Ovary (tissue), 9 donors: ENCODE data around the gene CACNA2D1. TPM values are rescaled to one million over a fixed set of nuclear protein-coding genes. Genes with fewer than 3 reads are reported as not detected.

Experiments used
- DNase-seq, 5 donors: peaks; one replicate each; pipeline ENCODE4 v3.0.0-alpha.2; 2019 to 2020
- H3K27ac ChIP-seq, 2 donors: fragments of 200-600 bp; one replicate each; pipeline versions ENCODE4 v1.5.1 to v1.8.0; 2019 to 2022
- H3K27me3 ChIP-seq: fragments of 200-600 bp; one replicate; pipeline ENCODE4 v1.8.0; 2022
- H3K36me3 ChIP-seq: fragments of 200-600 bp; sonication (generic); one replicate; pipeline ENCODE4 v1.5.1; 2019
- H3K4me1 ChIP-seq: one replicate; pipeline ENCODE4 v1.8.1; 2013; ENCODE audit warnings: mild to moderate bottlenecking, moderate library complexity; ENCODE audit not compliant: insufficient read depth
- H3K4me3 ChIP-seq: fragments of 200-600 bp; sonication (generic); one replicate; pipeline ENCODE4 v1.5.1; 2017
- H3K9me3 ChIP-seq, 2 donors: fragments of 200-600 bp in 1 of 2; sonication (generic) in 1 of 2; one replicate each; pipeline versions ENCODE4 v1.5.1 to v1.8.1; 2013 to 2019; ENCODE audit warnings: mild to moderate bottlenecking in 1 of 2, moderate library complexity in 1 of 2
- CTCF ChIP-seq, 3 donors: fragments of 450-650 bp in 2 of 3; fragments of 200-600 bp in 1 of 3; IDR thresholded peaks; one replicate each; pipeline versions ENCODE4 v1.5.1 to v1.8.0; 2016 to 2022; ENCODE audit warnings: antibody characterized with exemption in 3 of 3, mild to moderate bottlenecking in 1 of 3
- EP300 ChIP-seq: sonication (generic); formaldehyde crosslinking; IDR thresholded peaks from one replicate; pipeline ENCODE4 v1.6.1; 2017; ENCODE audit warnings: antibody characterized with exemption
- POLR2A ChIP-seq: fragments of 450-650 bp; IDR thresholded peaks from one replicate; pipeline ENCODE4 v1.6.1; 2017; ENCODE audit warnings: antibody characterized with exemption, mild to moderate bottlenecking, moderate library complexity
- WGBS, 3 donors: extraction: QIAGEN DNeasy Blood & Tissue Kit in 1 of 3; methylation state at CpG; one replicate each; pipeline versions ENCODE4 v1.1.5 to v1.1.7; 2013 to 2017; 5-methylcytosine and 5-hydroxymethylcytosine counted together
- intact Hi-C, 4 donors: fragments of 100-400 bp; cut with DNase I; formaldehyde crosslinking; loops; one replicate each; pipeline versions ENCODE4 v1.11.0 to v1.15.1; 2022 to 2023
- polyA plus RNA-seq, 2 donors: library from polyadenylated mRNA; stranded (reverse); fragments of 200-250 nt in 1 of 2; fragments of 350-450 nt in 1 of 2; fragmentation: Illumina TruSeq in 1 of 2; extraction: RNeasy Lipid Tissue Mini Kit (QIAGEN cat#74804) in 1 of 2; gene quantifications; one replicate each; pipeline ENCODE4 v1.2.3, GENCODE V29; 2013 to 2014
- total RNA-seq, 7 donors: library from RNA; depleted of rRNA in 2 of 7; stranded (reverse); fragments of >200 nt in 2 of 7; fragmentation: NEBNext Ultra II Directional in 3 of 7; extraction: Animal tissue kit (Norgen Biotek cat#: 25700) in 3 of 7; gene quantifications; one replicate each; pipeline versions ENCODE4 v1.1.0 to v1.2.4, GENCODE V29; 2016 to 2023
- donor health status: DM: no; HTN: no; CAD: no; lungs with moderate emphysema.
- donor health status: DM: no; HTN: no; CAD: no.
- donor health status: Bipolar disorder and iron deficiency.
- donor health status: DM: yes; HTN: yes; CAD: no.
- donor health status: DM: no; HTN: no; CAD: no.
- donor health status: DM: yes; HTN: yes; CAD: no.

The CACNA2D1 gene
- total and polyA plus RNA-seq, 9 donors = 6.6 to 34.2 (median 18.8) TPM

GRCh38 chr7:82464372-82464771 lies 20.8 kb upstream of the CACNA2D1 start:
- TF ChIP-seq CTCF (IDR thresholded peaks at IDR 0.05) (no peak), POLR2A (no peak), EP300 (no peak)
- intact Hi-C loops = no loop called here
- Histone ChIP-seq H3K4me3 (no peak overlapping the region), H3K27me3 (no peaks in the 10 kb centered on the region), H3K9me3 (no peaks in the 10 kb centered on the region), H3K4me1 (no peaks in the 10 kb centered on the region), H3K36me3 (no peaks in the 10 kb centered on the region), H3K27ac (no peak overlapping the region)
- WGBS, 3 donors = 97 to 99% (median 97%) methylated on average over 2 of the region's 2 CpGs
- DNase-seq = no peak

GRCh38 chr7:82455295-82455694 lies 11.7 kb upstream of the CACNA2D1 start:
- 74 to 82% (median 78%) methylated on average over 3 of the region's 3 CpGs for WGBS, 3 donors
- no peaks in the 10 kb centered on the region for H3K36me3 ChIP-seq
- intact Hi-C loops = no loop called here
- H3K9me3 ChIP-seq = no peaks in the 10 kb centered on the region
- no peaks in the 10 kb centered on the region for H3K4me1 ChIP-seq
- H3K4me3 ChIP-seq = no peak overlapping the region
- no peak overlapping the region for H3K27ac ChIP-seq
- no peaks in the 10 kb centered on the region for H3K27me3 ChIP-seq
- DNase-seq = no peak
- TF ChIP-seq POLR2A = no peak
- TF ChIP-seq EP300 = no peak
- TF ChIP-seq CTCF (IDR thresholded peaks at IDR 0.05) = no peak

DNA sequence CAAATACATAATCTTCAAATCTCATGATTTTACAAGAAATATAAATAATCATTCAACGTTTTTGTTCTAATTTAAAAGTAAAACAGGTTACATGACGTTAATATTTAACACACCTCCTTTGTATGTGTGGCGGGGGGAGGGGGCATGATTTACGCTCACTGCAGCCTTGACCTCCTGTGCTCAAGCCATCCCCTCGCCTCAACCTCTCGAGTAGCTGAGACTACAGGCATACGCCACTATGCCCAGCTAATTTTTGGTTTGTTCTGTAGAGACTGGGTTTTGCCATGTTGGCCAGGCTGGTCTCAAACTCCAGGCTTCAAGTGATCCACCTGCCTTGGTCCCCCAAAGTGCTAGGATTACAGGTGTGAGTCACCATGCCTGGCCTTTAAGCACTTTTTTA lies 7.2 kb upstream of the CACNA2D1 start:
- Histone ChIP-seq H3K4me1 (no peaks in the 10 kb centered on the region), H3K27ac (no peak overlapping the region), H3K9me3 (no peaks in the 10 kb centered on the region), H3K36me3 (no peaks in the 10 kb centered on the region), H3K4me3 (no peak overlapping the region), H3K27me3 (no peaks in the 10 kb centered on the region)
- no peak for DNase-seq
- WGBS, 3 donors = 79 to 84% (median 82%) methylated on average over 7 of the region's 7 CpGs
- TF ChIP-seq POLR2A (no peak), EP300 (no peak), CTCF (IDR thresholded peaks at IDR 0.05) (no peak)
- intact Hi-C loops = no loop called here

- Histone ChIP-seq H3K27me3 (no peaks in the 10 kb centered on the region), H3K9me3 (no peaks in the 10 kb centered on the region), H3K36me3 (no peaks in the 10 kb centered on the region), H3K4me3 (no peak overlapping the region), H3K4me1 (no peaks in the 10 kb centered on the region), H3K27ac (no peak overlapping the region)
- WGBS, 3 donors = 62 to 94% (median 88%) methylated on average over 2 of the region's 2 CpGs
- no peak for DNase-seq
- intact Hi-C loops = no loop called here
- TF ChIP-seq EP300 = no peak
- no peak for TF ChIP-seq CTCF (IDR thresholded peaks at IDR 0.05)
These were observed 6.3 kb upstream of the CACNA2D1 start for GRCh38 chr7:82449910-82450309.

- no peak overlapping the region for H3K27ac ChIP-seq
- no peak for DNase-seq
- H3K36me3 ChIP-seq = no peaks in the 10 kb centered on the region
- intact Hi-C loops = no loop called here
- no peaks in the 10 kb centered on the region for H3K9me3 ChIP-seq
- no peaks in the 10 kb centered on the region for H3K4me1 ChIP-seq
- H3K27me3 ChIP-seq = no peaks in the 10 kb centered on the region
- no peak overlapping the region for H3K4me3 ChIP-seq
- TF ChIP-seq EP300 = no peak
- no peak for TF ChIP-seq POLR2A
- no peak for TF ChIP-seq CTCF (IDR thresholded peaks at IDR 0.05)
These were observed 3.3 kb upstream of the CACNA2D1 start for GRCh38 chr7:82446897-82447296.
